K562 (cell line): ENCODE data around the gene PPP1R13L. TPM values are rescaled to one million over a fixed set of nuclear protein-coding genes. Genes with fewer than 3 reads are reported as not detected.
A peak's percentile ranks its signal among the peaks of the same experiment; 100 is the strongest.

Experiments
- ATAC-seq: fragments of 200-7000 bp; cut with Tn5 transposase; 3 replicates; pipeline ENCODE4 v1.9.1; 2020; ENCODE audit warnings: moderate library complexity
- BruUV-seq: library from RNA; stranded (reverse); fragments of 400-500 nt; replicated peaks from 2 replicates; lab custom pipeline; 2021; lab: Mats Ljungman, UMichigan
- CTCF ChIA-PET: fragments of 300-600 bp; formaldehyde crosslinking; extraction: SDS; loops from one replicate; lab custom pipeline; 2021; ENCODE audit warnings: low intra/inter-chr PET ratio; lab: Yijun Ruan, JAX
- POLR2A ChIA-PET: fragments of 300-600, 350-650 bp; sonication (Branson Sonifier 250); formaldehyde crosslinking; extraction: SDS; loops from one replicate; lab custom pipeline; 2021; ENCODE audit warnings: antibody characterized with exemption, inconsistent platforms; lab: Yijun Ruan, JAX
- DNase-seq, 4 experiments: peaks; one replicate each; pipeline versions ENCODE4 v3.0.0 to v3.0.0-alpha.2; 2011 to 2018; ENCODE audit warnings: low spot score in 3 of 4, mixed read lengths in 3 of 4; ENCODE audit errors: extremely low read depth in 1 of 4
- FAIRE-seq: peaks from 2 replicates; lab custom pipeline; 2011; peaks lifted over from hg19 to GRCh38; lab: Jason Lieb, UNC
- H2AFZ ChIP-seq: 2 replicates; pipeline ENCODE4 v1.6.0; 2011; ENCODE audit warnings: low read depth, low read length, control low read depth, inconsistent platforms
- H3K27ac ChIP-seq: fragments of 200-600 bp; 3 replicates; pipeline ENCODE4 v1.8.0; 2011; ENCODE audit warnings: low read depth, mild to moderate bottlenecking, control low read depth, inconsistent platforms, low read length, moderate library complexity, mixed read lengths; ENCODE audit errors: extremely low read depth
- H3K27me3 ChIP-seq, 2 experiments: fragments of 300-600 bp in 1 of 2; 2 replicates in 1 of 2; 3 replicates in 1 of 2; pipeline versions ENCODE4 v1.6.0 to v1.8.0; 2011; ENCODE audit warnings: inconsistent platforms in 2 of 2, low read length in 2 of 2, mild to moderate bottlenecking in 1 of 2, mixed read lengths in 1 of 2, moderate library complexity in 1 of 2; ENCODE audit not compliant: control insufficient read depth in 2 of 2, insufficient read depth in 2 of 2
- H3K36me3 ChIP-seq: fragments of 300-600 bp; 3 replicates; pipeline ENCODE4 v1.8.0; 2011; ENCODE audit warnings: mild to moderate bottlenecking, low read length, inconsistent platforms; ENCODE audit not compliant: control insufficient read depth, insufficient read depth
- H3K4me1 ChIP-seq, 2 experiments: fragments of 200-600 bp in 1 of 2; replicated peaks in 1 of 2; 2 replicates in 1 of 2; 3 replicates in 1 of 2; pipeline versions ENCODE4 v1.5.1 to v1.8.0; 2011; ENCODE audit warnings: inconsistent platforms in 2 of 2, low read length in 2 of 2, mild to moderate bottlenecking in 1 of 2, mixed read lengths in 1 of 2, moderate library complexity in 1 of 2; ENCODE audit not compliant: control insufficient read depth in 2 of 2, insufficient read depth in 2 of 2
- H3K4me2 ChIP-seq: 2 replicates; pipeline ENCODE4 v1.6.1; 2011; ENCODE audit warnings: low read length, control low read depth, inconsistent platforms, mixed read lengths; ENCODE audit not compliant: insufficient read depth
- H3K4me3 ChIP-seq: fragments of 200-600 bp; sonication (generic), shearing (Covaris generic); 2 replicates; pipeline ENCODE4 v1.5.1; 2016; ENCODE audit warnings: control low read depth, inconsistent platforms
- H3K79me2 ChIP-seq: fragments of 200-600 bp; 3 replicates; pipeline ENCODE4 v1.8.0; 2011; ENCODE audit warnings: low read length, inconsistent platforms; ENCODE audit not compliant: control insufficient read depth, insufficient read depth
- H3K9ac ChIP-seq, 2 experiments: 2 replicates each; pipeline versions ENCODE4 v1.6.0 to v1.6.1; 2011; ENCODE audit warnings: low read depth in 2 of 2, low read length in 2 of 2, control low read depth in 1 of 2, inconsistent platforms in 1 of 2, mild to moderate bottlenecking in 1 of 2, mixed read lengths in 1 of 2; ENCODE audit not compliant: insufficient read depth in 1 of 2
- H3K9me1 ChIP-seq: one replicate; pipeline ENCODE4 v1.6.0; 2011; ENCODE audit warnings: inconsistent platforms, mild to moderate bottlenecking, low read length, moderate library complexity; ENCODE audit not compliant: control insufficient read depth, insufficient read depth
- H3K9me3 ChIP-seq: replicated peaks from 2 replicates; pipeline ENCODE4 v1.5.1; 2011; ENCODE audit warnings: low read depth, low read length, inconsistent platforms; ENCODE audit not compliant: control insufficient read depth, insufficient read depth
- H4K20me1 ChIP-seq: replicated peaks from 2 replicates; pipeline ENCODE4 v1.6.1; 2011; ENCODE audit warnings: low read length, inconsistent platforms, mixed read lengths; ENCODE audit not compliant: control insufficient read depth, insufficient read depth
- ARID4B ChIP-seq: sonication (generic); formaldehyde crosslinking; IDR thresholded peaks from 2 replicates; pipeline ENCODE4 v1.8.0; 2022; ENCODE audit warnings: mild to moderate bottlenecking, missing genetic modification reagents
- C11orf30 ChIP-seq: fragments of 450-650 bp; IDR thresholded peaks from 2 replicates; pipeline ENCODE4 v1.6.1; 2016; ENCODE audit warnings: low read depth, mild to moderate bottlenecking
- EWSR1 ChIP-seq: fragments of 450-650 bp; IDR thresholded peaks from 2 replicates; pipeline ENCODE4 v1.6.1; 2018; ENCODE audit warnings: borderline replicate concordance, mild to moderate bottlenecking, low read depth, moderate library complexity; ENCODE audit not compliant: partially characterized antibody
- MTA1 ChIP-seq: fragments of 450-650 bp; IDR thresholded peaks from 2 replicates; pipeline ENCODE4 v1.6.1; 2017; ENCODE audit warnings: borderline replicate concordance
- NR2C2 ChIP-seq, 2 experiments: fragments of 200-800 bp in 1 of 2; sonication (Bioruptor generic) in 1 of 2; sonication (generic) in 1 of 2; formaldehyde crosslinking in 1 of 2; IDR thresholded peaks; 2 replicates each; pipeline versions ENCODE4 v1.6.1 to v1.8.0; 2016 to 2022; ENCODE audit warnings: mild to moderate bottlenecking in 1 of 2, missing compliant biosample characterization in 1 of 2, missing genetic modification characterization in 1 of 2, missing genetic modification reagents in 1 of 2
- SIN3B ChIP-seq: fragments of 450-650 bp; IDR thresholded peaks from 2 replicates; pipeline ENCODE4 v1.6.1; 2017; ENCODE audit warnings: low read depth, mild to moderate bottlenecking, moderate library complexity
- THRB ChIP-seq: fragments of 450-650 bp; formaldehyde crosslinking; conservative IDR thresholded peaks from 2 replicates; pipeline ENCODE4 v1.4.0; 2022; ENCODE audit warnings: mild to moderate bottlenecking, missing genetic modification characterization
- ZNF445 ChIP-seq: fragments of 250-450 bp; sonication (Bioruptor Pico); IDR thresholded peaks from 2 replicates; pipeline ENCODE4 v1.4.0; 2020; ENCODE audit warnings: low read depth, mild to moderate bottlenecking, moderate library complexity
- ZNF778 ChIP-seq: fragments of 450-650 bp; formaldehyde crosslinking; IDR thresholded peaks from 2 replicates; pipeline ENCODE4 v1.4.0; 2020; ENCODE audit warnings: mild to moderate bottlenecking, moderate library complexity
- WGBS: fragments of 100-300 bp; shearing (Covaris generic); methylation state at CpG from one replicate; pipeline ENCODE4 v1.1.6; 2016; ENCODE audit warnings: low coverage, mixed read lengths; ENCODE audit not compliant: insufficient coverage; ENCODE audit errors: missing lambda C conversion rate; 5-methylcytosine and 5-hydroxymethylcytosine counted together
- in situ Hi-C: fragments of 300-500 bp; cut with MboI; formaldehyde crosslinking; loops from 4 replicates; pipeline ENCODE4 v1.15.0; 2018; ENCODE audit warnings: inconsistent platforms, mixed read lengths
- intact Hi-C: fragments of 100-400 bp; cut with micrococcal nuclease; formaldehyde crosslinking; loops from 2 replicates; pipeline ENCODE4 v1.14.2; 2022
- polyA plus RNA-seq, 8 experiments: library from polyadenylated mRNA; depleted of rRNA in 4 of 8; stranded (reverse) in 5 of 8; unstranded in 3 of 8; fragments of >200 nt; fragmentation: Nextera tagmentation in 2 of 8; fragmentation: Illumina TruSeq in 1 of 8; extraction: Ambion mirVana in 2 of 8; extraction: Trizol in 1 of 8; gene quantifications; 2 replicates each; pipeline versions ENCODE4 v1.2.1 to v1.2.3, GENCODE V29; 2011 to 2014; ENCODE audit warnings: inconsistent platforms in 1 of 8, missing spikeins in 1 of 8
- total RNA-seq, 7 experiments: library from RNA; depleted of rRNA in 6 of 7; stranded (reverse); fragments of >200 nt in 6 of 7; fragmentation: Illumina TruSeq in 2 of 7; extraction: Trizol in 2 of 7; gene quantifications; 2 replicates each; pipeline versions ENCODE4 v1.2.1 to v1.2.3, GENCODE V29; 2011 to 2021; ENCODE audit warnings: low replicate concordance in 1 of 7
- TF ChIP-seq, protein P1 (sequence below): fragments of 250-450 bp; sonication (Bioruptor Pico); IDR thresholded peaks from 2 replicates; pipeline ENCODE4 v1.4.0; 2020; ENCODE audit warnings: mild to moderate bottlenecking, moderate library complexity
- TF ChIP-seq, protein P2 (sequence below), 2 experiments: fragments of 450-650 bp; conservative IDR thresholded peaks; 2 replicates each; pipeline ENCODE4 v1.6.1; 2017; ENCODE audit warnings: mild to moderate bottlenecking in 2 of 2, moderate library complexity in 2 of 2

The PPP1R13L gene
- total and polyA plus RNA-seq, 9 of the 15 experiments (the other 6 are each of a cell fraction or from before 2014, with no cell fraction given), result 0.32 to 6.7 (median 2.0) TPM

DNA sequence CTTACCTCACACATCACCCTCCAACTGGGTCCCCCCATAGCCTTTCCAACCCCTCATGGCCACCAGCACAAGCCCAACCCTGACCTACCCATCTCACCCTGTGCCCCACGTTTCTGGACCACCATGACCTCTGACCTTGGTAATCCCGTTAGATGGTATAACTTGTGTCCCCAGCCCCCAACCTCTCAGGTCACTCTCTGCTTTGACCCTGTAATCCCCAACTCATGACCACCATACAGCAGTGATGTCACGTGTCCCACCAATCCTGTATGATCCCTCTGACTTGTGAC, 55.8 kb downstream of the PPP1R13L start:
- H4K20me1 ChIP-seq, result peaks cover 3% of the 10 kb centered on the region; the same call in 1 of the 2 replicates
- no peak overlapping the region for H3K4me3 ChIP-seq
- DNase-seq, result no peak
- BruUV-seq, result no TSS peak
- no peaks in the 10 kb centered on the region for H3K27me3 ChIP-seq
- ChIA-PET POLR2A (no interaction called here), CTCF (no interaction called here)
- H3K79me2 ChIP-seq, result no peaks in the 10 kb centered on the region
- peaks cover 44% of the 10 kb centered on the region; the same call in 1 of the 3 replicates for H3K36me3 ChIP-seq
- no peak for ATAC-seq
- no peak overlapping the region for H3K27ac ChIP-seq
- no peaks in the 10 kb centered on the region for H3K9me3 ChIP-seq
- in situ Hi-C loops, result no loop called here
- FAIRE-seq, result no peak
- H3K4me1 ChIP-seq, result peaks cover 0 to 53% of the 10 kb centered on the region in 2 experiments; a peak in 2 of 5 replicates
- H3K9ac ChIP-seq, result no peak overlapping the region; a peak in 1 of 4 replicates
- intact Hi-C loops, result no loop called here
- no peaks in the 10 kb centered on the region for H3K9me1 ChIP-seq
- WGBS, result 33% methylated on average over 3 of the region's 3 CpGs
- H3K4me2 ChIP-seq, result no peak overlapping the region
- H2AFZ ChIP-seq, result no peak overlapping the region
- no peak for TF ChIP-seq ZNF445
- TF ChIP-seq MTA1, result no peak
- peak; percentile 64; the same call in 1 of the 2 replicates for TF ChIP-seq NR2C2 (CRISPR knock-in tag; IDR thresholded peaks at IDR 0.05)
- TF ChIP-seq NR2C2 (tag; IDR thresholded peaks at IDR 0.05), result peak; percentile 26; the same call in 1 of the 2 replicates
- TF ChIP-seq, protein P1, sequence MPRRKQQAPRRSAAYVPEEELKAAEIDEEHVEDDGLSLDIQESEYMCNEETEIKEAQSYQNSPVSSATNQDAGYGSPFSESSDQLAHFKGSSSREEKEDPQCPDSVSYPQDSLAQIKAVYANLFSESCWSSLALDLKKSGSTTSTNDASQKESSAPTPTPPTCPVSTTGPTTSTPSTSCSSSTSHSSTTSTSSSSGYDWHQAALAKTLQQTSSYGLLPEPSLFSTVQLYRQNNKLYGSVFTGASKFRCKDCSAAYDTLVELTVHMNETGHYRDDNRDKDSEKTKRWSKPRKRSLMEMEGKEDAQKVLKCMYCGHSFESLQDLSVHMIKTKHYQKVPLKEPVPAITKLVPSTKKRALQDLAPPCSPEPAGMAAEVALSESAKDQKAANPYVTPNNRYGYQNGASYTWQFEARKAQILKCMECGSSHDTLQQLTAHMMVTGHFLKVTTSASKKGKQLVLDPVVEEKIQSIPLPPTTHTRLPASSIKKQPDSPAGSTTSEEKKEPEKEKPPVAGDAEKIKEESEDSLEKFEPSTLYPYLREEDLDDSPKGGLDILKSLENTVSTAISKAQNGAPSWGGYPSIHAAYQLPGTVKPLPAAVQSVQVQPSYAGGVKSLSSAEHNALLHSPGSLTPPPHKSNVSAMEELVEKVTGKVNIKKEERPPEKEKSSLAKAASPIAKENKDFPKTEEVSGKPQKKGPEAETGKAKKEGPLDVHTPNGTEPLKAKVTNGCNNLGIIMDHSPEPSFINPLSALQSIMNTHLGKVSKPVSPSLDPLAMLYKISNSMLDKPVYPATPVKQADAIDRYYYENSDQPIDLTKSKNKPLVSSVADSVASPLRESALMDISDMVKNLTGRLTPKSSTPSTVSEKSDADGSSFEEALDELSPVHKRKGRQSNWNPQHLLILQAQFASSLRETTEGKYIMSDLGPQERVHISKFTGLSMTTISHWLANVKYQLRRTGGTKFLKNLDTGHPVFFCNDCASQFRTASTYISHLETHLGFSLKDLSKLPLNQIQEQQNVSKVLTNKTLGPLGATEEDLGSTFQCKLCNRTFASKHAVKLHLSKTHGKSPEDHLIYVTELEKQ (CRISPR knock-in tag), result no peak
- TF ChIP-seq THRB (CRISPR knock-in tag), result no peak
- no peak for TF ChIP-seq SIN3B
- no peak for TF ChIP-seq ZNF778 (CRISPR knock-in tag)
- TF ChIP-seq EWSR1, result no peak
- TF ChIP-seq, protein P2, sequence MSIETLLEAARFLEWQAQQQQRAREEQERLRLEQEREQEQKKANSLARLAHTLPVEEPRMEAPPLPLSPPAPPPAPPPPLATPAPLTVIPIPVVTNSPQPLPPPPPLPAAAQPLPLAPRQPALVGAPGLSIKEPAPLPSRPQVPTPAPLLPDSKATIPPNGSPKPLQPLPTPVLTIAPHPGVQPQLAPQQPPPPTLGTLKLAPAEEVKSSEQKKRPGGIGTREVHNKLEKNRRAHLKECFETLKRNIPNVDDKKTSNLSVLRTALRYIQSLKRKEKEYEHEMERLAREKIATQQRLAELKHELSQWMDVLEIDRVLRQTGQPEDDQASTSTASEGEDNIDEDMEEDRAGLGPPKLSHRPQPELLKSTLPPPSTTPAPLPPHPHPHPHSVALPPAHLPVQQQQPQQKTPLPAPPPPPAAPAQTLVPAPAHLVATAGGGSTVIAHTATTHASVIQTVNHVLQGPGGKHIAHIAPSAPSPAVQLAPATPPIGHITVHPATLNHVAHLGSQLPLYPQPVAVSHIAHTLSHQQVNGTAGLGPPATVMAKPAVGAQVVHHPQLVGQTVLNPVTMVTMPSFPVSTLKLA (conservative IDR thresholded peaks at IDR 0.05), result no peak
- TF ChIP-seq C11orf30, result no peak
- TF ChIP-seq ARID4B (CRISPR knock-in tag), result no peak
